Measurements from ENCODE around the gene ADCY1.

ADCY1 gene

DNA sequence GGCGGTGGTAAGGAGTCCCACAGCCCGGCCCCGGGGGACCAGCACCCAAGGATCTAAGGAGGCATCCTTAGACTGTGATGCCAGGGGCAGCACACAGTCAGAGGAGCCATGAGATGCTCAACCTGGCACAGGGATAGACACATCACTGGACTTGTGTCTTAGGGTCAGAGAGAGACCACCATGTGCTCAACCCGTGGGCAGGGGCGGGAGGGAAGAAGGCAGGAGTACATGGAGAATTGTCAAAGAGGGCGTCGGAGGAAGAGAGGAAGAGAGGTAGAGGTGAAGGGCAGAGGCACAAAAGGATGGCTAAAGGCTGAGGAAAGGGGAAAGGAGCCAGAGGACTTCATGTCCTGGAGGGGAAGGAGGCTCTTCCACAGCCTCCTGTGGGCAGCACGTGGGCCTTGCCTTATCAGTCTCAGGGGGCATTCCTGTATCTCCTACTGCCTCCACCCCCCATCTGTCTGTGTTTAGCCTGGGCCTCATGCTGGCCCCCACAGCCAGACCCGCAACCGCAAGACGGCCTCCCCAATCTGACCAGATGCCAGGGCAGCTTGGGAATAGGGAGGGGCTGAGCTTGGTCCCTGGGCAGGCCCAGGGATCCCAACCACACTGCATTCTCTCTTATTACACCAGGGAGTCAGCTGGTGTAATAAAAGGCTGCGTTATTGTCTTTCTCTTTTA is 2.2 kb downstream of the ADCY1 start:
- DNase-seq (ENCODE audit: low spot score): no peak

DNA sequence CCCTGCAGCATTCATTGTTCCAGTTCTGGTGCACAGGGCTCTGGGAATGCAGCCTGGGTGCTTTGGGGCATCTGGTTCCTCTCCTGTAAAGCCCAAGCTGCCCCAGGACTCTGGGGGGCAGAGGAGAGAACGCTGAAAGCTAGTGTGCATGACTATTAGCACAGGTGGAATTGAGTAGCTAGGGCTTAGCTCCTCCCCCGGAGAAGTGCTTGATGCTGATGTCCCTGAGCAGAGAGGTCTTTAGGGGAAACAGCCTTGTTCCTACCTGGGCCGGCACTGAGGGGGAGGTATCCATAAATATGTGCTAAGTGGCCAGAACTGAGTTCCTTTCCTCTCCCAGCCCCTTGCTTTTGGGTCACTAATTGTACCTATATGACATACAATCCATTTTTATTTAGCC is 3.9 kb downstream of the ADCY1 start:
- no peak for DNase-seq (ENCODE audit: low spot score)

DNA sequence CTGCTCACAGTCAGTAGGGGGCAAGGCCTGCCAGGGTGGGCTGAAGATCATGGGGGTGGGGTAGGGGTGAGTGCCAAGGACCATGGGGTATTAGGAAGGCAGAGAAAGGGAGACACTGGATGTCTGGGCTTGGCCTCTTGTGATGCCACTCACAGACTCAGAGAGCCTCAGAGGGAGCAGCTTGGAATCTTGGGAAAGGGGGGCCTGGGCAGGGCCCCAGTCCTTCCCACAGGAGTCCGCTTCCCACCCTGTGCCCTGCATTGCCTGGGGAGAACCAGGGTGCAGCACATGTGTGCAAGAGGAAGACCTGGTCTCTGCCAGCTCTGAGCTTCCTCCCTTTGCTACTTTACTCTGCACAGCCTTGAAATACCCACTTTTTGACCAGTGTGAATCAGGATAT is 4.3 kb downstream of the ADCY1 start:
- DNase-seq (ENCODE audit: low spot score): no peak

DNA sequence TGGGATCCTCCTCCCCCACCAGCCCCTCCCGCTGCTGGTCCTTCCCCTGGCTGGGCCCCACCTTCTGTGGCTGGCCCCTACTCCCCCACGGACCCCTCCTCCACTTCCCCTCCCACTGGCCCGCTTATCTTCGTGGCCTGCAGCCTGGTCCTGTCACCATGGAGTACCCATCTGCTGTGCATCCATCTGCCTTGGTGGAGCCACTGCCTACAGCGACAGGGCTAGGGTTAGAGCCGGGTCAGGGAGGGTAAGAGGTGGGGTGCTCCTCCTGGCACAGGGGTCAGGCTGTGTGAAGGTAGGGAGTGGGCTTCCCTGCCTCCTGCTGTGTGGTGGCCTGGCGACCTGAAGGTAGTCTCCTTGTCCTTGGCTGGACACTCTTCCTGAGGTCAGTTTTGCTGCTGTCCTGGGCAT is 5.2 kb downstream of the ADCY1 start:
- no peak for DNase-seq (ENCODE audit: low spot score)

DNA sequence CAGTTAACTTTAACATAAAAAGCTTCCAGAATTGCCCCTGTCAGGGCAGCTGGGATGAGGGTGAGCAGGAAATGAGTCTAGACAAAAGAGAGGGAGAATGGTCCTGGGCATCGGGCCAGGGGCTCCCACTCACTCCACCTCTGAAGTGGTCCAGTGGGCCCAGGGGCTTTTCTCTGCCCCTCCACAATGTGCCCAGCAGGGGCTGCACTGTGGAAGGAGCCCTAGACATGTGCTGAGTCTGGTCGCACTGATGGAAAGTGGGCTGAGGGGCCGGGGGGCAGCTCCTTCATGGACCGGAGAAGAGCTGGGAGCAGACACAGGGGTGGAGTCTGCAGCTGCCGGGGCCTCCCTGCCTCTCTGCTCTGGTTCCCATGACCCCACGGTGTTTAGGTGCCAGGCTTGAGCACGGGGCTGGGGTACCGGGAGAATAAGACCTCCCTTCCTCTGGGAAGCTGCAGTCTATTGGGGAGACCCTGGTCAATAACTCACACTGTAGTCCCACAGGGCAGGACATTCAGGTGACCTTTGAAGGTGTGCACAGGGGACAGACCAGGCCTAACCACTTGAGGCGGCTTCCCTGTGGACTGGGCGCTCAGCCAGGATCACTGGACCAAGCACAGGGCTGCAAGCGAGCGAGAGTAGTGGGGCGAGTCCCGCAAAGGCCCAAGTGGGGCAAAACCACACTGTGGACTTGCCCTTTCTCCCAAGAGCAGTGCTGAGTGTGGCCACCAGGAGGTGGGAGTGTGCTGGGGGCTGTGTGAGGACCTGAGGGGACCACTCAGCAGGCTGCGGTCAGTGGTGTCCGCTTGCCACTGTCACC is 6.1 kb downstream of the ADCY1 start:
- no peak for DNase-seq (ENCODE audit: low spot score)

DNA sequence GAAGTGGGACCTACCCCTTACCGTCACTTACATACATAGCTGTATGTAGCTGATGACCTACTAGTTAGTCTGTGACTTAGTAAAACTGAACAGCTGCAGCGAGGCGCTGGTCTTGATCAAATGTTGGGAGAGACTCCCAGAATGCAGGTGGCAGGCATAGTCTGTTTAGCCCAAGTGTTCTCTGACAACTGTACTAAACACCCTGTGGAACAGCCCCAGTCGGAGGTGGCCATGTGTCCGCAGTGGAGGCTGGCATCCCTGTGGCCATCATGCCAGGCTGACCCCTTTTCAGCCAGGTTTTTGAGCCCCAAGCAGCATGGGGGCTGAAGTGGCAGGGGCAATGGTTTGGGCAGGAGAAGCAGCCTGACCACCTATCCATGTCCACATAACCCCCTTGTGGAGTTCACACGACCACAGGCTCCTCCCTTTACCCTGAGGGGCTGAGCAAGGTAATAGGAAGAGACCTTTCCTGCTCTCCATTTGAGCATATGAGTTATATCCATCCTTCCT is 7.2 kb downstream of the ADCY1 start:
- DNase-seq (ENCODE audit: low spot score): no peak

DNA sequence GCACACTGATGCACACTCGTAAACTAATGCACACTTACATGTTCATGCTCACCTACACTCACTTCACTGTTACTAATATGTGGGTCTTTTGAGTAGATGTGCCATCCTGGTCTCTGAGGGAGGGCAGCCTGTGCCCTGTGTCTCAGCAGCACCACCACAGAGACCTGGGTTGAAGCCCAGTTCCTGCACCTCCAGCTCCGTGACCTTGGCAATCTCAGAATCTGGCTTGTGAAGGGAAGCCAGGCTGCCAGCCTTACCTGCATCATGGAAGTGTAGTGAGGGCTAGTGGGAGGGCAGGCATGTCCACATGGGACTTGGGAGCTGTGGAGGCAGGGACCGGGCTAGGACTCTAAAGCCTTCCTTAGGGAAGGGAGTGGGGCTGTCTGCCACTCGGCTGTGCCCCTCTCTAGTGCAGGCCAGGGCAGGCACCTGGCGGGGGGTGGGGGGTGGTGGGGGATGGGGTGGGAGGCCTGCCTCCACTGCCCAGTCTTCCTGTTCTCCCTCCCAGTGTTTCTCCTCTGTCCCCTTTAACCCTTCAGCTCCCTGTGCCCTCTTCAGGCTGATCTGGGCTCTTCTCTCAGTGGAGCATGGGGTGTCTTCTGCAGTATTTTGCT is 8.1 kb downstream of the ADCY1 start:
- no peak for DNase-seq (ENCODE audit: low spot score)

DNA sequence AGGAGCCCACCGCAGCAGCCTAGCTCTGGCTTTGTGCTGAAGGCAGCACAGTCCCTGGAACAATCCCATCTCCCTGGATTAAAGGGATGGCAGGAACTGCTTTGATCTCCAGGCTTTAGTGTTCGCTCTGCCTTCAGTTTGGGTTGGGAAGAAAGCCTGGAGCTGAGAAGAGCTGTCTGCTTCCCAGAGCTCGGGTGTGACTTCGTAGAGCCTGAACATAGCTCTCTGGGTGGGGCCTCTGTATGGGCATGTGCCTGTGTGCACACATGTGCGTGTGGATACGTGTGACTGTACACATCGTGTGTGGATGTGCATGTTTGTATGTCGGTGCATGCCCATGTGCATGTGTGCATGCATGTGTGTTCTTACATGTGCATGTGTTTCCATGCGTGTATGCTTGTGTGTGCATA is 8.7 kb downstream of the ADCY1 start:
- no peak for DNase-seq (ENCODE audit: low spot score)

DNA sequence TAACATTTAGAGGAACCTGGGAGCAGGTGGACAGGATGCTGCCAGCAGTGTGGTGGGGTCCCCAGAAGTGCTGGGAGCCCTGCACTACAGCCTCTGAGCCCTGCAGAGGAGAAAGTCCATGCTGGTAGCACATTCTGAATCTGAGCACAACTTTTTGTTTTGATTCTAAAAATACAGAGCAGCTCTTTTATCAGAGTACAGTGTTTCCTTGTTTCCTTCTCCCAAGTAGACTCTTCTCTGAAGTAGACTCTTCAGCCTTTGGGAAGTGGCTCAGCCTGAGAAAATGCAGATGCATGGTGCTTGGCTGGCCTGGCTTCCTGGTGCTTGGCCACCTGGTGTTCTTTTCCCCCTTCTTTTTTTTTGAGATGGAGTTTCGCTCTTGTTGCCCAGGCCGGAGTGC is 9.1 kb downstream of the ADCY1 start:
- DNase-seq (ENCODE audit: low spot score): no peak

DNA sequence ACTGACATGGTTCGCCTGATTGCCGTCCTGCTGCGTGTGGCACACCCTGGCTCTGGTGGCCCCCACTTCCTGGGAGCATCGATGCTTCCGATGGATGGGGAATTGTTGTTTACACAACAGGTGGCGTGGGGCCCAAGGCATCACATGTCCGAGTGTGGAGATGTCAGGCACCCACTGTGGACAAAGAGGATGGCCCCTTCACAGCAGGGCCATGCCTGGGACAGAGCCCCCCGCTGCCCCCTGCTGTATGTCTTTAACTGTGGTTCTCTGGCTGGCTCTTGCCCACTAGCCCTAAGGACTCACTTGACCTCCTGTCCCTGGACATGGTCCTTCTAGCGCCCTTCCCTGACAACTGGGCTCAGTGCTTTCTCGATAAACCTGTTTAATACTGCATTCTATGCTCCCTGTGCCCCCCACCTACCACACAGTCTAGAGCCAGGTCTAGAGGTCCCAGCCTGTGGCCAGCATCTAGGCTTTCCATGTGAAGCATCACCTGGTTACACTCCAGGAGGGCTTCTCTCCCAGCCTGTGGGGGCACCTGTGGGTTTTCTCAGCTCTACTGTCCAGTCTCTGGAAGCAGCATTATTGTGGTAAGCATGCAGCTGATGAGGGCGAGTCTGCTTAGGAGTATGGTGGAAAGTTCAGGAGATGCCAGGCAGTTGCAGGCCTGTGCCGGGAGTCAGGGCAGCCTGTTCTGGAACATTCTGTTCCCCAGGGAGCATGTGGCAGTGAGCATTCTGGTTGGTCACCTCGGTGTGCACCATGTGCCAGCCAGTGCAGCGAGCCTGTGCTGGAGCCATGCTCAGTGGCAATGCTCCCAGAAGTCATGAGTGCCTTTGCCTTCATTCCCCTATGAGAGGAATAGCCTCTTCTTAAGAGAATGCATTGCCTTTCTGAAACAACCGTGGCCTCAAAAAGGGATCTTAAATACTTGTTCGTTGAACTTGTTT is 10.4 kb downstream of the ADCY1 start:
- no peak for DNase-seq (ENCODE audit: low spot score)

DNA sequence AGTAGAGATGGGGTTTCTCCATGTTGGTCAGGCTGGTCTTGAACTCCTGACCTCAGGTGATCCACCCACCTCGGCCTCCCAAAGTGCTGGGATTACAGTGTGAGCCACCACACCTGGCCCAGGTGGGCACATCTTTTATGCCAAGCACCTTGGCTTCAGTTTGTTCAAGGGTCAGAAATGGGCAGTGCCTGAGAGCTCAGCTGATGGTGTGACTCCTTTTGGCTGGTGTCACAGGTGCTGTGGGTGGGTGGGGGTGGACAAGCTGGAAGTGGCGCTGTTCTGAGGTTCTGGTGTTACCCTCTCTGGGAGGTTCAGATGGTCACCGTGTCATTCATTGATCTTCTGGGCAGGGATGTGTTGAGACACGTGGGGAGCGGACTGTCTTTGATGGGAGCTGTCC is 11.5 kb downstream of the ADCY1 start:
- DNase-seq (ENCODE audit: low spot score): no peak

DNA sequence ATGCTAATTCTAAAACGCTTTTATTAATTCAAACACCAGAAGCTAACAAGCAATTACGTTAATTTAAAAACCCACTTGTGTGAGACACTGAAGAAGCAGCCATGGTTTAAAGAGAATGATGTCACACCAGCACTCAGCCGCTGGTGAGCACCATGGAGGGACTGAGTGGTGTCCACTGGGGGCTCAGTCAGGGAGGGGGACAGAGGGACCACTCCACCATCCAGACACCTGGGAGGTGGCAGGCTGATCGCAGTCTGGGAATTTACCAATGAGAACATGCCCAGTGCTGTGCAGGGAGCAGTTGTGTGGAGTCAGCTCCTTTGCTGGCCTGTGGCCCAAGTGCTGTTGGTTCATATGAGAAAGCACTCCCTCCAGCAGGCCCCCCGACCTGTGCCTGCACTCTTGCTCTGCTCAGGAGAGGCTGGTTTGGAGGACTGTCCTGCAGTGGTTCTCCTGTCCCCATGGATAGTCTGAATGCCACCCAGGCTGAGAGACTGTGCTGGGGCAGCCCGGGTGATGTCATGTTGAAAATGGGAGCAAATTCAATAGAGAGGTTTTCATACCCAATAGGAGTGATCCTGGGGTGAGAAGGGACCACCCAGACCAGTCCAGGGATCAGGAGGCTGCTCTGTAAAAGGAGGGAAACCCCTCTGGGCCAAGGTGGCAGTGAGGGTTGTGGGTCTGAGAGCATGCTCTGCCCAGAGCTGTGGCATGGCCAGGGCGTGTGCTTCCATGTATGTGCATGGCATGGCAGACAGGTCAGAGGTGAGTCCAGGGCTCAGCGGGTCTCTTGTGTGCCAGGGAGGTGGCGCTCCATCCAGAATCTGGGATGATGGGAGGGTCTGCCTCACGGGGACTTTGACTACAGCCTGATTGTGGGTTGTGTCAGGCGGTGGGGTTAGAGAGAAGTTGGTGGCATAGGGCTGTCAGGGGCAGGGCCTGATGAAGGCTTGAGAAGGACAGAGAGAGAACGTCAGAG is 12.7 kb downstream of the ADCY1 start:
- DNase-seq (ENCODE audit: low spot score): no peak

DNA sequence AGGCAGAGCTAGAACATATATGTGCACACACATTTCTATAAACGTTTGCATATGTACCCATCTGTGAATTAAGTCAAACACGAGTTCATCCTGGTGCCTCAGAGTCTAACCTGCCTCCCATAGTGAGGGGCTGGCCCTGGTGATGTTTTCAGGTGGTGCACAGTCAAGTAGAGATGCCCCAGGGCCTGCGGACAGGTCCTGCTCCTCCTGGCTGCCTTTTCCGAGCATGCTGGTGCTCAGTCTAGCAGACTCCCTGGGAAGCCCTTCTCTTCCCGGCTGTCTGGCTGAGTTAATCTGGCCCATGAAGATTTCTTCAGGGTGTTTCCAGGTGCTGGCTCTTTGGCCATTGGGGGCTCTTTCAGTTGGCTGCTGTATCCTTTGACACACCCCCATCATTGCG is 14.3 kb downstream of the ADCY1 start:
- no peak for DNase-seq (ENCODE audit: low spot score)

DNA sequence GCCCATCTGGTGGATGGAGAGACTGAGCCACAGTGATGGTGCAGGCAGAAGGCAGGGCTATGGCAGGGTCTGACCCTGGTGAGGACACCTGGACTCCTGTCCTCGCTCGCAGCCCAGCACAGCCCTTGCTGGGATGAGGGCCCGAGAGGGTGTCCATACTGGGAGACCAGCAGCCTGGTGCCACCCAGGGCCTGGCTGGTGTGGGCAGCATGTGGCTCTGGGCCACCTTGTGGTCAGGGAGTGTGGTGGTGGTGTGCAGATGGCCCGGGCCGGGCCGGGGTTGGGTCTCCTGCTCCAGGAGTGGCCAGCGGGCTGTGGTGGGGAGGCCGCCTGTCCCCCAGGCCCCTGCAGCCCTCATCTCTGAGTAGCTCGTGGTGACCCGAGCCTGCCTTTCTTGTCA is 14.9 kb downstream of the ADCY1 start:
- no peak for DNase-seq (ENCODE audit: low spot score)

DNA sequence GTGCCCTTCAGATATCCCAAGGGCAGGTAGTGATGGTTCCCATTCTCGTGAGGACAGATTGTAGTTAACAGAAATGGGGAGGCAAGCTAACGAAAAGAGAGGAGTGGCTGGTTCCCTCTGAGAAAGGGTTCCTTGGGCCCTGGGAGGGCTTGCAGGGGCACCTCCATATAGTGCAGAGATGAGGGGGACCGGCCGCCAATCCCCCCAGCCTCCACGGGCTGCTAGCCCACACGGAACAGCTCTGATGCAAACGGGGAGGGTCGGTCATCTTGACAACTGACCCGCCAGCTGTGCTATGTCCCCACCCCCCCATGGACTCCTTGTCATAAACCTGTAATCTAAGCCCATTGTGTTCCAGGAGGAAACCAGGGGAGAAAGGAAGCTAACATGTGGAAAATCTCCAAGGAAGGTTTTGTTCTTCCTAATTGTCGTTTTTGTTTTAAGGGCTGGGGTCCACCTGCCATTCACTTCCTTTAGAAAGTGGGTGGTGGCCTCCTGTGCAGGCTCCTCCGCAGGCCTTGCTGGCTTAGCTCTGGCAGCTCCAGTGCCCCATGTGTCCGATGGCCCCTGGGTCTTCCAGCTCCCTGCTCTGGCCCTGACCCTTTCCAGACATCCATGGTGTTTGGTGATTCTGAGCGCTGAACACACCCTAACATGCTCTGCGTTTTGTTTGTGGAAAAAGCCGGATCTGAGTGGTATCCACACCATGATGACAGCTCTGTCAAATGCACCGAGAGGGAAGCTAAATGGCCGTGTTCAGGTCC is 15.9 kb downstream of the ADCY1 start:
- DNase-seq (ENCODE audit: low spot score): no peak

DNA sequence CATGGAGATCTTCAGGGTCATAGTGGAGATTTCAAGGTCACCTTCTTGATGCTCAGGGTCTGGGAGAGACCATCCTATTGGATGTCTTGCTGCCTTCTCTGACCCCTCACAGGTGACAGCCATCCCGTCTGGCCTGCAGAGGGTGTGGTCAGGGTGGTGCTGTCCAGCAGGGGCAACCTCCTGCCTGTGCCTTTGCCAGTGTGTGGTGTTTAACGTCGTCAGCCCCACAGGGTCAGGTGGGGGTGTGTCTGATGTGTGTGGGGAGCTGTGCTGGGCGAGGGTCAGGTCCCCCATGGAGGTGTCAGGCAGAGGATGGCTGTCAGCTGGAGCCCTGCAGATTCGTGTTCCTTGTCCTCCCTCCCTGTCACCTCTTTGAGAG is 16.5 kb downstream of the ADCY1 start:
- no peak for DNase-seq (ENCODE audit: low spot score)

DNA sequence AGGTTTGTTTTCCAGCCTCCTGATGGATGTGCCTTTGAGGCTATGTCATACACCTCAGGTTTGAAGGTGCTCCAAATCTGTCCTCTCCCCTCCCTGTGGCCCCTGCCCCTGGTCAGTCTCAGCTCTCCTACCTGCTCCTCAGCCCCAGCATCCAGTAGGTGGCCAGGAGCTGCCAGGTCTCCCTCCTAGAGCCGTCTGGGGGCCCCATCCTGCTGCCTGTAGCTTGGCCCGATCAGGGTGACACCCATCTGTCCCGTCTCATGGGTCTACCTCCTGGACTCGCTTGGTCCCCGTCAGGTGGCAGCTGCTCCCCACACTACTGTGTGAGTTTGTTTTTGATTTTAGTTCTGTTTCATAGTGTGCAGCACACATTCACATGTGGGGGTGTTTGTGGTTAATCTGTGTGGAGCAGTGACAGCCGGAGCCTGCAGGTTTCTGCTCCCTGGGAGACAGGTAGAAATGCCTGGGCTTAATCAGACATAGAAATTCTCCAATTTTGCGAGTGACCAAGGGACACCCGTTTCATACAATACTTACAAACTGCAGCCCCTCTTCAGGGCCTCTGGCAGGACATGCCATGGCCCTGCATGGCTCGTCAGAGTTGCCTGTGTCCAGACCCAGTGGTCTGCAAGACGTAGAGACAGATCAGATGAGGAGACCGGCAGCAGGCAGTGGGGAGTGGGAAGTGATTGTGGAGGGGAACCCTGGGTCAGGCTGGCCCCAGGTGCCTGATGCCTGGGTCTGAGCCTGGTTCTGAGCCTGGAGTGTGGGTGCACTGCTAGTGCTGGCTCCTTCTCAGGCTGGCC is 17.1 kb downstream of the ADCY1 start:
- DNase-seq (ENCODE audit: low spot score): no peak

DNA sequence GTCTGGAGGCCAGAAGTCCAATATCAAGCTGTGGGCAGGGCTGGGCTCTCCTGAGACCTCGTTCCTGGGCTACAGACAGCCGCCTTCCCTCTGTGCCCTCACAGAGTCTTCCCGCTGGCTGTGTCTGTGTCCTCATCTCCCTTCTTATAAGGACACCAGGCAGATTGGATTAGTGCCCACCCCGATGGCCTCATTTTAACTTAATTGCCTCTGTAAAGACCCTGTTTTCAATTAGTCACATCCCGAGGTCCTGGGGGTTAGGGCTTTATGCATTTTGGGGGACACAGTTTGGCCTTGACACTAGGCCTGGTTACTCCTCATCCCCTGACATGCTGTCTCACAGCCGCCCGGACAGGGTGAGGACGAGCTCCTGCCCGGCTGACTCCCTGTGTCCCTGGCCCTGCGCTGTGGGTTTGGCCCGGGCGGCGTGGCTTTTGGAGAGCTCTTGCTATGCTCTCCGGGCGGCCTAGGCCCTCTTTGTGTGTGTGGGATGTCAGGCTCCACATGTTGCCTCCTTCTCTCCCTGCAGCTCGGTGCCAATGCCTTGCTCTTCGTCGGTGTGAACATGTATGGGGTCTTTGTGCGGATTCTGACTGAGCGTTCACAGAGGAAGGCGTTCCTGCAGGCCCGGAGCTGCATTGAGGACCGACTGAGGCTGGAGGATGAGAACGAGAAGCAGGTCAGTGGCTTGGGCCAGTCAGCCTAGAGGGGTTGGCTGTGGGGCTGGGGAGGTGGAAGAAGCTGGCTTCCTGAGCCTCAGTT is 18.2 kb downstream of the ADCY1 start:
- DNase-seq (ENCODE audit: low spot score): no peak

Data from CD4-positive, alpha-beta T cell treated with Interleukin-15 for 4 hours (primary cell).